Central memory CD8-positive, alpha-beta T cell (primary cell): Measurements from ENCODE around the gene BIRC2.
A peak's percentile ranks its signal among the peaks of the same experiment; 100 is the strongest.
"Not testable (repeated sequence)": the region's sequence is repeated elsewhere in the genome, so short reads cannot be mapped to it uniquely, and the experiment has no call there.

Experiments
- ATAC-seq: fragments of 150-1000 bp; cut with Tn5 transposase; replicated peaks from 2 replicates; pipeline ENCODE4 v1.10.0; 2022; ENCODE audit warnings: mild to moderate bottlenecking, moderate FRiP score, moderate number of reproducible peaks; ENCODE audit not compliant: poor library complexity, severe bottlenecking; ENCODE audit errors: extremely low read depth
- DNase-seq, 2 donors: peaks; one replicate each; pipeline ENCODE4 v3.0.0; 2021; ENCODE audit warnings: low spot score in 2 of 2
- H3K27ac Mint-ChIP-seq: one replicate; pipeline ENCODE4 v1.8.0; 2022; ENCODE audit warnings: low read depth, mild to moderate bottlenecking, moderate library complexity, mixed read lengths
- H3K27me3 Mint-ChIP-seq: one replicate; pipeline ENCODE4 v1.8.0; 2022; ENCODE audit warnings: mixed read lengths
- H3K36me3 Mint-ChIP-seq: one replicate; pipeline ENCODE4 v1.8.0; 2022; ENCODE audit warnings: mild to moderate bottlenecking, moderate library complexity, mixed read lengths; ENCODE audit not compliant: insufficient read depth
- H3K4me1 Mint-ChIP-seq: one replicate; pipeline ENCODE4 v1.8.0; 2022; ENCODE audit warnings: mixed read lengths
- H3K4me3 Mint-ChIP-seq: one replicate; pipeline ENCODE4 v1.8.0; 2022; ENCODE audit warnings: mild to moderate bottlenecking, moderate library complexity, mixed read lengths
- H3K9me3 Mint-ChIP-seq: one replicate; pipeline ENCODE4 v1.8.0; 2022; ENCODE audit warnings: mixed read lengths

The BIRC2 gene

GRCh38 chr11:102346748-102347461 is at the start of gene BIRC2:
Gene BIRC2, plus strand, starts transcription at chr11:102347214. Its CDS starts 2,641 bp downstream, at chr11:102349855.
- peak within 1 kb of the TSS; percentile 99 for H3K27ac Mint-ChIP-seq
- no peaks in the 10 kb centered on the region for H3K27me3 Mint-ChIP-seq
- peak; percentile 91 to 92 for DNase-seq
- H3K4me1 Mint-ChIP-seq, result peaks cover 44% of the 10 kb centered on the region
- H3K36me3 Mint-ChIP-seq, result peaks cover 39% of the 10 kb centered on the region
- ATAC-seq, result peak; percentile 87
- peak within 1 kb of the TSS; percentile 97 for H3K4me3 Mint-ChIP-seq
- no peaks in the 10 kb centered on the region for H3K9me3 Mint-ChIP-seq

- not testable (repeated sequence) for H3K9me3 Mint-ChIP-seq, H3K27ac Mint-ChIP-seq, H3K27me3 Mint-ChIP-seq, DNase-seq, H3K36me3 Mint-ChIP-seq
- ATAC-seq, result peak; percentile 54
- Mint-ChIP-seq H3K4me3 (peak overlapping the region; percentile 1), H3K4me1 (peaks cover 67% of the 10 kb centered on the region)
Measured at GRCh38 chr11:102300837-102301236, 46.2 kb upstream of the BIRC2 start.

GRCh38 chr11:102302241-102302640 is 44.8 kb upstream of the BIRC2 start:
- H3K9me3 Mint-ChIP-seq, result peaks cover 7% of the 10 kb centered on the region
- no peaks in the 10 kb centered on the region for H3K27me3 Mint-ChIP-seq
- no peak for ATAC-seq
- no peak for DNase-seq
- H3K36me3 Mint-ChIP-seq, result peaks cover 3% of the 10 kb centered on the region
- H3K27ac Mint-ChIP-seq, result no peak overlapping the region
- H3K4me3 Mint-ChIP-seq, result peak overlapping the region; percentile 1
- peaks cover 81% of the 10 kb centered on the region for H3K4me1 Mint-ChIP-seq

GRCh38 chr11:102304686-102305085 is 42.3 kb upstream of the BIRC2 start:
- peak overlapping the region; percentile 44 for H3K27ac Mint-ChIP-seq
- H3K4me3 Mint-ChIP-seq, result no peak overlapping the region
- H3K27me3 Mint-ChIP-seq, result no peaks in the 10 kb centered on the region
- DNase-seq, result no peak
- H3K9me3 Mint-ChIP-seq, result peaks cover 7% of the 10 kb centered on the region
- peaks cover 67% of the 10 kb centered on the region for H3K4me1 Mint-ChIP-seq
- H3K36me3 Mint-ChIP-seq, result peaks cover 1% of the 10 kb centered on the region
- ATAC-seq, result no peak

- peak overlapping the region; percentile 44 for H3K27ac Mint-ChIP-seq
- ATAC-seq, result no peak
- H3K9me3 Mint-ChIP-seq, result peaks cover 7% of the 10 kb centered on the region
- peaks cover 1% of the 10 kb centered on the region for H3K36me3 Mint-ChIP-seq
- H3K4me3 Mint-ChIP-seq, result peak overlapping the region; percentile 57
- no peaks in the 10 kb centered on the region for H3K27me3 Mint-ChIP-seq
- no peak for DNase-seq
- peaks cover 59% of the 10 kb centered on the region for H3K4me1 Mint-ChIP-seq
Measured at GRCh38 chr11:102305352-102306047, 41.5 kb upstream of the BIRC2 start.

GRCh38 chr11:102306048-102306597 is 40.9 kb upstream of the BIRC2 start:
- Mint-ChIP-seq H3K9me3 (peaks cover 7% of the 10 kb centered on the region), H3K36me3 (peaks cover 1% of the 10 kb centered on the region), H3K4me3 (peak overlapping the region; percentile 57), H3K27ac (peak overlapping the region; percentile 44), H3K27me3 (no peaks in the 10 kb centered on the region), H3K4me1 (peaks cover 54% of the 10 kb centered on the region)
- ATAC-seq, result peak; percentile 22
- DNase-seq, result no peak

- peaks cover 1% of the 10 kb centered on the region for H3K36me3 Mint-ChIP-seq
- H3K9me3 Mint-ChIP-seq, result peaks cover 7% of the 10 kb centered on the region
- peaks cover 44% of the 10 kb centered on the region for H3K4me1 Mint-ChIP-seq
- peak overlapping the region; percentile 52 for H3K4me3 Mint-ChIP-seq
- peak; percentile 88 for ATAC-seq
- peak overlapping the region; percentile 44 for H3K27ac Mint-ChIP-seq
- H3K27me3 Mint-ChIP-seq, result no peaks in the 10 kb centered on the region
- DNase-seq, result peak in 1 of 2 donors; percentile 46
Measured at GRCh38 chr11:102306817-102307726, 39.9 kb upstream of the BIRC2 start.

GRCh38 chr11:102307727-102308038 is 39.3 kb upstream of the BIRC2 start:
- no peak for ATAC-seq
- H3K4me3 Mint-ChIP-seq, result no peak overlapping the region

GRCh38 chr11:102309621-102310541 is 37.1 kb upstream of the BIRC2 start:
- H3K27ac Mint-ChIP-seq, result no peak overlapping the region
- H3K4me3 Mint-ChIP-seq, result no peak overlapping the region
- DNase-seq (no peak), ATAC-seq (no peak)
- H3K27me3 Mint-ChIP-seq, result no peaks in the 10 kb centered on the region
- no peaks in the 10 kb centered on the region for H3K36me3 Mint-ChIP-seq
- H3K4me1 Mint-ChIP-seq, result peaks cover 48% of the 10 kb centered on the region
- H3K9me3 Mint-ChIP-seq, result no peaks in the 10 kb centered on the region

More at GRCh38 chr11:102307727-102308038, 39.3 kb upstream of the BIRC2 start:
- Mint-ChIP-seq H3K27me3 (no peaks in the 10 kb centered on the region), H3K36me3 (peaks cover 1% of the 10 kb centered on the region), H3K9me3 (peaks cover 7% of the 10 kb centered on the region), H3K27ac (peak overlapping the region; percentile 44), H3K4me1 (peaks cover 46% of the 10 kb centered on the region)
- DNase-seq, result no peak

- ATAC-seq (no peak), DNase-seq (no peak)
- no peaks in the 10 kb centered on the region for H3K27me3 Mint-ChIP-seq
- peaks cover 27% of the 10 kb centered on the region for H3K4me1 Mint-ChIP-seq
- H3K36me3 Mint-ChIP-seq, result peaks cover 11% of the 10 kb centered on the region
- peak overlapping the region; percentile 97 for H3K27ac Mint-ChIP-seq
- no peaks in the 10 kb centered on the region for H3K9me3 Mint-ChIP-seq
- H3K4me3 Mint-ChIP-seq, result peak overlapping the region; percentile 54
Measured at GRCh38 chr11:102312667-102313066, 34.3 kb upstream of the BIRC2 start.

- peaks cover 15% of the 10 kb centered on the region for H3K36me3 Mint-ChIP-seq
- no peak for ATAC-seq
- H3K4me3 Mint-ChIP-seq, result peak overlapping the region; percentile 54
- H3K9me3 Mint-ChIP-seq, result no peaks in the 10 kb centered on the region
- peaks cover 29% of the 10 kb centered on the region for H3K4me1 Mint-ChIP-seq
- no peak for DNase-seq
- peak overlapping the region; percentile 97 for H3K27ac Mint-ChIP-seq
- no peaks in the 10 kb centered on the region for H3K27me3 Mint-ChIP-seq
Measured at GRCh38 chr11:102313238-102313940, 33.6 kb upstream of the BIRC2 start.
